Left ventricle myocardium inferior (tissue), 1 donor: ENCODE measurements around the gene LHFPL2. TPM values are rescaled to one million over a fixed set of nuclear protein-coding genes. Genes with fewer than 3 reads are reported as not detected.

ENCODE experiments used
- DNase-seq: peaks from one replicate; pipeline ENCODE4 v3.0.0-alpha.2; 2020
- H3K27ac ChIP-seq: fragments of 200-600 bp; replicated peaks from 2 replicates; pipeline ENCODE4 v1.8.0; 2021
- H3K27me3 ChIP-seq: fragments of 200-600 bp; 2 replicates; pipeline ENCODE4 v1.8.0; 2021; ENCODE audit warnings: low read depth
- H3K36me3 ChIP-seq: fragments of 200-600 bp; 2 replicates; pipeline ENCODE4 v1.8.0; 2021
- H3K4me1 ChIP-seq: fragments of 200-600 bp; 2 replicates; pipeline ENCODE4 v1.8.0; 2021
- H3K4me3 ChIP-seq: fragments of 200-600 bp; 2 replicates; pipeline ENCODE4 v1.8.0; 2021; ENCODE audit warnings: mild to moderate bottlenecking, moderate library complexity
- H3K9me3 ChIP-seq: fragments of 200-600 bp; replicated peaks from 2 replicates; pipeline ENCODE4 v1.8.0; 2021
- intact Hi-C: fragments of 100-400 bp; cut with micrococcal nuclease; formaldehyde crosslinking; loops from one replicate; pipeline ENCODE4 v1.11.0; 2022
- total RNA-seq: library from RNA; stranded (reverse); fragmentation: NEBNext Ultra II Directional; extraction: Animal tissue kit (Norgen Biotek cat#: 25700); gene quantifications from one replicate; pipeline ENCODE4 v1.2.1, GENCODE V29; 2021
- TF ChIP-seq, protein P1 (sequence below): fragments of 200-600 bp; IDR thresholded peaks from 2 replicates; pipeline ENCODE4 v1.8.0; 2021; ENCODE audit warnings: antibody characterized with exemption, mild to moderate bottlenecking, borderline replicate concordance
- donor health status: DM: no; HTN: yes; CAD: no; lungs with severe emphysema.

LHFPL2 gene
- total RNA-seq, 1 donor from 2014 or later: 5.0 TPM

DNA sequence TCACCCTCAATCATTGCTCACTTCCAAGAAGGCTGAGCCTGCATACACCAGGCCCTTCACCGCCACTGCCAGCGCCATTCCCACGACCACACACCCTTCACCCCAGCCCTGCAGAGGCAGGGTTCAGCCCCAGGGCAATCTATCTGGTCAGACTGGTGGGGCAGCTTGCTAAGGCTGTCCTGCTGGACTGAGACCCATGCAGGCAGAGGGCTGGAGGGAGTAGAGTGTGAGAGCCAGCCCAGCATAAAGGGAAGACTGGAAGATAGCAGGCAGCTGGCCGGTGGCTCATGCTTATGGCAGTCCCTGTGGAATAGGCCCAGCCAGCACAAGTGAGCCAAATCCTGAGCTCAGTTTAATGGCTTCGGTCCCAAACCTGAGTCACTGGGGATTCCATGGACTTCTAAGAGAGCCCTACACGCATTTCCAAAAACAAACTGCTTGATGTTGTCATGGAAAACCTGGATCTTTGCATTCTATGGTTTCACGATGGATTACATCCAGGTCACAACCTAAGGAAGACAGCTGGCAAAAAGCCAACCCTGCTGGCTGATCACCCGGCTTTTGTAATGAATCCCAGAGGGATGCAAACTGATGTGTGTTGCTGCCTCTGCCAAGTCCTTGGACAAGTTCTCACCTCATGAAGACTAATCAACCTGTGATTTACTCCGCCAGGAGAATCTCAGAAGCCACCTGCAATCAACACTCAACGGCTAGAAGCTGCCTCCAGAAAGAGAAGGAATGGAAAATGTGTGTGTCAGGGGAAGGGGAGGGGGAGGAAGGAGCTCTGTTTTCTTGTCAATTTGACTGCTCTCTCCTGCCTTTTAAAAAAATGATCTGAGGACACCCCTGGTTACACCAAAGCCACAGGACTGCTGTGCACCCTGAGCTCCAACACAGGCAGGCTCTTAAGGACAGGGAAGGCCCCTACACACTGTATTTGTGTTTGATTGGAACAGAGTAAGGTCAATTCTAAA is 143.6 kb downstream of the LHFPL2 start:
- TF ChIP-seq, protein P1, sequence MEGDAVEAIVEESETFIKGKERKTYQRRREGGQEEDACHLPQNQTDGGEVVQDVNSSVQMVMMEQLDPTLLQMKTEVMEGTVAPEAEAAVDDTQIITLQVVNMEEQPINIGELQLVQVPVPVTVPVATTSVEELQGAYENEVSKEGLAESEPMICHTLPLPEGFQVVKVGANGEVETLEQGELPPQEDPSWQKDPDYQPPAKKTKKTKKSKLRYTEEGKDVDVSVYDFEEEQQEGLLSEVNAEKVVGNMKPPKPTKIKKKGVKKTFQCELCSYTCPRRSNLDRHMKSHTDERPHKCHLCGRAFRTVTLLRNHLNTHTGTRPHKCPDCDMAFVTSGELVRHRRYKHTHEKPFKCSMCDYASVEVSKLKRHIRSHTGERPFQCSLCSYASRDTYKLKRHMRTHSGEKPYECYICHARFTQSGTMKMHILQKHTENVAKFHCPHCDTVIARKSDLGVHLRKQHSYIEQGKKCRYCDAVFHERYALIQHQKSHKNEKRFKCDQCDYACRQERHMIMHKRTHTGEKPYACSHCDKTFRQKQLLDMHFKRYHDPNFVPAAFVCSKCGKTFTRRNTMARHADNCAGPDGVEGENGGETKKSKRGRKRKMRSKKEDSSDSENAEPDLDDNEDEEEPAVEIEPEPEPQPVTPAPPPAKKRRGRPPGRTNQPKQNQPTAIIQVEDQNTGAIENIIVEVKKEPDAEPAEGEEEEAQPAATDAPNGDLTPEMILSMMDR: no peak
- Histone ChIP-seq H3K4me3 (no peak overlapping the region), H3K36me3 (no peaks in the 10 kb centered on the region), H3K27ac (peak overlapping the region; percentile 74), H3K9me3 (no peaks in the 10 kb centered on the region), H3K4me1 (peaks cover 73% of the 10 kb centered on the region), H3K27me3 (no peaks in the 10 kb centered on the region)
- intact Hi-C loops: no loop called here
- peak; percentile 85 for DNase-seq

DNA sequence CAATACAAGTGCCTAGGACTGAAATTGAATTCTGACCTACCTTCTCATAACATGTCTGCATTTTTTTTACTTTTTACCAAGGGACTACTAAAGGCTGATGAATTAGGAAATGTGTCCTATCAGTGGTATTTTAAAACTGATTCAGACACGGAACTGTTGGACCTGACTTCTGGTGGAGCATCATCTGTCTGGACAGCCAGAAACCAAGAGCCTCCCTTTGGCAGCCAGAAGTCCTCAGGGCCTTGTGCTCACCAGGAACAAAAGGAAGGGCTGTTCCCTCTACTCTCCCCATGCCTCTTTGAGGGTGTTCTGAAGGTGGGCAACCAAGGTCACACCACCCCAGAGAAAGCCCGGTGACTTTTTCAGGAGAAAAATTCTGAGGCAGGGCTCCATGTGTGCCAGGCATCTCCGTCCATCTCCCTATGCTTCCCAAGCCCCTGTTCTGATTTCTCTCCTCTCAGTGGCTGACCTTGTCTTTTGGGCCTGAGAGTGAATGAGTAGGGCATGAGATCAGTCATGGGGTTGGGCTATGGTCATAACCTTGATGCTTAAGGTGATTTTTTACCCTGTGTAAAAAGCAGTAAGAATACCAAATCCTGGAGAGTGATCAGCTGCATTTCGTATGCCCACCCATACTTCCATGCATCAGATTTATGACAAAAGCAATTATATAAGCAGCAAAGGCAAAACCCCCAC is 144.5 kb downstream of the LHFPL2 start:
- no peak overlapping the region for H3K4me3 ChIP-seq
- TF ChIP-seq, protein P1: no peak
- no peak for DNase-seq
- no peaks in the 10 kb centered on the region for H3K27me3 ChIP-seq
- intact Hi-C loops: no loop called here
- H3K9me3 ChIP-seq: no peaks in the 10 kb centered on the region
- H3K4me1 ChIP-seq: peaks cover 68% of the 10 kb centered on the region
- H3K27ac ChIP-seq: peak overlapping the region; percentile 74
- no peaks in the 10 kb centered on the region for H3K36me3 ChIP-seq

DNA sequence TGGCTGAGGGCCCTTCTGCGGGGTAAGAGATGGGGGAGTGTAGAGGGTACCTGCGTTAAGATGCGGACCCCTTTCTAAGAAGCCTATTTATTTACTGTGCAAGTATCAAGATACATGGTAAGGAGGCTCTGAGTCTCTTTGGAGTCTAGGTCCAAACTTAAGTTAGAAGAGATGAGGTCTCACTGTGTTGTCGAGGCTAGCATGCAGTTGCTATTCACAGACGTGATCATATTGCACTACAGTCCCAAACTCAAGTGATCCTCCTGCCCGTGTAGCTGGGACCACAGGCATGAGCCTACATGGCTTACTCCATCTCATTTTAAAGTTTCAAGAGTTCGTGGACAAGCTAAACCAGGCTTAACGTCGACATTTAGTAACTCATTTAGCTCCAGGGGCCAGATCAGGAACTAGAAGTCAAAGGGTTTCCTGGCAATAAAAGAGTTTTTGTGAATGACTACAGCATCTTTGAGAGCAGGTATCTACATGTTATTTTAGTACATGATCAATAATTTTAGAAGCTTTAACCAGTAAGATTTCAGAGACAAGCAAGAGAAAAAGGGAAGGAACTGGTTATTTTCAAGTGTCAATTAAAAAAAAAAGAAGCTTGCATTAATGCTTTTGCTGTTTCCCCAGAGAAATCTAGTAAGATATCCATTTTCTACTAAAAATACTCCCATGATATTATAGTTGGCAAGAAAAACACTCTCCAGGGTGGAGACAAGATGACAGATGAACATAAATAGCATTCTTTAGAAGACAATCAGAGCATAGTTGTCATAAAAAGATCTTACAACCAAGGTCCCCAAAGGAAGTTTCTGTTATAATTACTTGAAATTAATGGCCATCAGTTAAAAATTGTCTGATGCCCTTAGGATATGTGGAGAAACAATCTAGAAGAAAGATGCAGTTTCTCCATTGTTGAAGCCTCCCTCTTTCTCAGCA is 146.9 kb downstream of the LHFPL2 start:
- peaks cover 80% of the 10 kb centered on the region for H3K4me1 ChIP-seq
- H3K9me3 ChIP-seq: no peaks in the 10 kb centered on the region
- no peak overlapping the region for H3K4me3 ChIP-seq
- no peak overlapping the region for H3K27ac ChIP-seq
- no peaks in the 10 kb centered on the region for H3K27me3 ChIP-seq
- TF ChIP-seq, protein P1: no peak
- H3K36me3 ChIP-seq: no peaks in the 10 kb centered on the region
- no peak for DNase-seq
- intact Hi-C loops: no loop called here

DNA sequence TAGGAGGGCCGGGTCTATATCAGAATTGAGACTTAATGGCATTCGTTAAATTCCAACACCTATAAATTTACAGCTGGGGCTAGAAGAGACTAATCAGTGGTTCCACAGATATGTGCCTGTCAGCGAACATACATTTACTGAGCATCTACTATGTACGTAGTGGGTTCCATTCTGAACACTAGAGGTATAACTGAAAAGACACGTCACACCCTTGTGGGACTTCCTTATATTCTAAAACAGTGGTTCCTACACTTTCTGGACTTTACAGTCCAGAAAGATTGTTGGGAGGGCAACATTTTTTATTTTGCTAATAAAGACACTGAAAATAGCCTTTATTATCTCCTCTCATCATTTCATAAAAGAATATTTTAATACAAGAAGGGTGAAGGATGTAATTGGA is 147.7 kb downstream of the LHFPL2 start:
- DNase-seq: no peak
- Histone ChIP-seq H3K27me3 (no peaks in the 10 kb centered on the region), H3K36me3 (no peaks in the 10 kb centered on the region), H3K4me1 (peaks cover 79% of the 10 kb centered on the region), H3K27ac (no peak overlapping the region), H3K9me3 (no peaks in the 10 kb centered on the region), H3K4me3 (no peak overlapping the region)
- TF ChIP-seq, protein P1: no peak
- intact Hi-C loops: no loop called here

DNA sequence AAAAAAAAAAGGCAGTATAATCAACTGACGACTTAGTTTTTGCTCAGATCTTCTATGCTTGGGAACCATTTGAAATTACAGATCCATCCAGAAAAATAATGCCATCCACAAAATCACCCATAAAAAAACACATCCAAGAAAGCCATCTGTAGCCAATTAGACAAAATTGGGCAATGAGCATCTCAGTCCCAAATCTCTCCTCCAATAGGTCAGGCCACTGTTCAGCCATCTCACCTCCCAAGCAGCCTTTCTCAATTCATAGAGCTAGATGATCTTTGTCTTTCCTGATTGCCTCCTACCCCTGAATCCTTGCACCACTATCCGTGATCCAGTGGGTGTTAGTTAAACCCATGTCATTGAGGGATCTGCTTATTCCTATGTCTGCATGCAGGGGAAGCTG is 148.5 kb downstream of the LHFPL2 start:
- Histone ChIP-seq H3K9me3 (no peaks in the 10 kb centered on the region), H3K36me3 (no peaks in the 10 kb centered on the region), H3K27me3 (no peaks in the 10 kb centered on the region), H3K4me1 (peaks cover 70% of the 10 kb centered on the region), H3K4me3 (no peak overlapping the region), H3K27ac (no peak overlapping the region)
- no peak for DNase-seq
- TF ChIP-seq, protein P1: no peak
- intact Hi-C loops: no loop called here
